NCI-H82 treated with DMSO at 0.1 percent for 48 hours (cell line): ENCODE measurements around the gene MALL.
"Not testable (repeated sequence)": the region's sequence is repeated elsewhere in the genome, so short reads cannot be mapped to it uniquely, and the experiment has no call there.

Experiments
- DNase-seq: peaks from one replicate; lab custom pipeline; 2025; ENCODE audit not compliant: unreplicated experiment; lab: John Stamatoyannopoulos, UW

Gene MALL

DNA sequence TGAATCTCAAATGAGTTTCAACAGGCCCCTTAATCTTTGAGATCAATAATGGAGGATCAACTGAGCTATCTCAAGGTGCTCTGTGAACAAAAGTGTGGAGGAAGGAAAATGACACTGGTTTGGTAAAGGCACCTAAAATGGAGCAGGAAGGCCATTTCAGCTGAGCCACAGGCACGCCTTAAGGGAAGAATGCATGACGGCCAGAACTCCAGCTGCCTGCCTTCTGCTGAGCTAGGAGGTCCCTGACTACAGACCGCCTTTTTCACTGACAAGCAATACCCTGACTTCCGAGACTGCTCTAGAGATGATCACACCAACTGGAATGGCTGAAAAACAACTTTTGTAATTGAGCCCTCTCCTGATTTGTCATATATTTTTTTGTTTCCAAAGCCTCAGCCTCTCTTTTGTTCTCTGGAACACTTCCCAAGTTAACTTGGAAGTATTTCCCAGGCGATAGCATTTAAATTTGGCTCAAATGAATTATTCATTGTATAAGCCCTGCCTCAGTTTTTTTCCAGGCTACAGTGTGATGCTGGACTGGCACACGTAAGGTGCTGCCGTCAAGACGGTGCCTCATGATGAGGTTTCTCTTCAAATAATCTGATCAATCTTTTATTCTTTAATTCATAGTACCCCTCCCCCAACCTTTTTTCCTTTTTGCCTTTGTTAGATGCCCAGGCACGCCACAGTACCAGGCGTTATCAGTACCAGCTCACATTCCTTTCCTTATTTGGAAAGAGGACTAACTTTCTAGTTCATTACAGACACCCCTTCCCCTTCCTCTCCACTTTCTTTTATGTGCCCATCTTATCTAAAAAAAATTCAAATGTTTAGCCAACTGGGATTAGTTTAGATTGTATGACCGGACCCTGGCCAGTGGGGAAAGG, 60.9 kb downstream of the MALL start:
- not testable (repeated sequence) for DNase-seq

DNA sequence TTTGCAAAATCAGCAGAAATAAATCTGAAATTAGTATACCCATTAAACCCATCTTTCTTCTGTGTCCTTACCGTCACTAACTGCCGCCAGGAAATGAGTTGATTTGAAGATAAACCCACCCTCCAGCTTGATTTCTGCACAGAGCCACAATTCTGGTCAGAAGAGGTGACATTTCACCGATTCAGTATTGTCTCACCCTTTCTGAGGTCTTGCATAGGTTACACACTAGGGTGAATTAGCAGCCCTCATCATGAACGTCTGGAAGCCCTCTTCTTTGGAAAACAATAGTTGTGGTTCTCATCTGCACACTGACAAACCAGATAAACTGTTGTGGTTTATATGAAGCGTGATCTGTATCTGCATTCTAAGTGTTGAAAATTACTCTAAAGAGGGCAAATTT, 61.9 kb downstream of the MALL start:
- DNase-seq: not testable (repeated sequence)

DNA sequence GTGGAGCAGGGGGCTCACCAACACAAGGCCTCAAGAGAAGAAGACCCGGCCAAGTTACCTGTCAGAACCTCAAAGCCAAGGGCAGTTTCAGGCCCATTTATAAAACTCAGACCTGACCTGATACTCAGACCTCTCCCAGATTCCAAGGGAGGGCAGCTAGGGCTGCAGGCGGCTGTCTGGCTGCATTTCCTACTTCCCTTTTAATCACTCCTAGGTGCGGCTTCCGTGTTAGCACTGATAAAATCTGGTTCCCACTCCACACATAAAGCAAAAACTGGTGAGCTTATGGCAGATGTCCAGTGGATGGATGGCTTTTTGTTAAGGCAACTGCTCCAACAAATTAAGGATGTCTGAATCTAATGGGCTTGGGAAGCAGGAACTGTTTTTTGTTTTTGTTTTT, 63.5 kb downstream of the MALL start:
- DNase-seq: not testable (repeated sequence)

DNA sequence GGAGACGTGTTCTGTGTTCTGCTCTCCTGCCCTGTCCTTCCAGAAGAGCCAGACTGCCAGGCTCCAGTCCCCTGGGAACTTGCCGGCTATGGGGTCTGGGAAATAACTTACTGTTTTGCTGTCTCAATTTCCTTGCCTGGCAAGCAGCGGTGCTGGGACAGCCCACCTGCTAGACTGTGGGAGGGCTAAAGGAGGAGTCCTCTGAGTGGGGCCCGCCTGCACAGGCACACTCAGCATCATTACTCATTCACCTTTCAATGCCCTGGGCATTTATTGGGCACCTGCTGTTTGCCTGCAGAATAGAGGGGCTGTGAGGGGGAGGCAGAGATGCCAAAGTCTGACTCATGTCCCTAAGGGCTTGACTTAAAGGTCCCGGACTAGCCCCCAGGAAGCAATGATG, 65.4 kb downstream of the MALL start:
- not testable (repeated sequence) for DNase-seq

DNA sequence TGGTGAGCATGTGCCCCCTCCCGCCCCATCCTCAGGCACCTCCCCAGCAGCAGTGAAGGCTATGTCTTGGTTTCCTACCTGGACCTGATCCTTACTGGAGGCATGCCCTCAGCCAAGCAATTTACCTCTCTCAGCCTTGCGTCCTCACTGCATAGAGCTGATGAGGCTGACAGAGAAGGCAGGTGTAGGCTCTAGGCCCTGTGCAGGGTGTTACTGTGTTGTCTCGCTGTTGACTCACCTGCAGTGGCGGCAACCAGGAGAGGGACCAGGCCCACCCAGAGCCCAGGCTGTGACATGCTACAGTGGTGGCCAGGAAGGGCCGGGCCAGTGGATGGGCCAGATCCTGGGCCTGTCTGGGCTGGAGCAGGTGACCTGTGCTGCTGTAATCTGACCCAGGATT, 65.9 kb downstream of the MALL start:
- not testable (repeated sequence) for DNase-seq

DNA sequence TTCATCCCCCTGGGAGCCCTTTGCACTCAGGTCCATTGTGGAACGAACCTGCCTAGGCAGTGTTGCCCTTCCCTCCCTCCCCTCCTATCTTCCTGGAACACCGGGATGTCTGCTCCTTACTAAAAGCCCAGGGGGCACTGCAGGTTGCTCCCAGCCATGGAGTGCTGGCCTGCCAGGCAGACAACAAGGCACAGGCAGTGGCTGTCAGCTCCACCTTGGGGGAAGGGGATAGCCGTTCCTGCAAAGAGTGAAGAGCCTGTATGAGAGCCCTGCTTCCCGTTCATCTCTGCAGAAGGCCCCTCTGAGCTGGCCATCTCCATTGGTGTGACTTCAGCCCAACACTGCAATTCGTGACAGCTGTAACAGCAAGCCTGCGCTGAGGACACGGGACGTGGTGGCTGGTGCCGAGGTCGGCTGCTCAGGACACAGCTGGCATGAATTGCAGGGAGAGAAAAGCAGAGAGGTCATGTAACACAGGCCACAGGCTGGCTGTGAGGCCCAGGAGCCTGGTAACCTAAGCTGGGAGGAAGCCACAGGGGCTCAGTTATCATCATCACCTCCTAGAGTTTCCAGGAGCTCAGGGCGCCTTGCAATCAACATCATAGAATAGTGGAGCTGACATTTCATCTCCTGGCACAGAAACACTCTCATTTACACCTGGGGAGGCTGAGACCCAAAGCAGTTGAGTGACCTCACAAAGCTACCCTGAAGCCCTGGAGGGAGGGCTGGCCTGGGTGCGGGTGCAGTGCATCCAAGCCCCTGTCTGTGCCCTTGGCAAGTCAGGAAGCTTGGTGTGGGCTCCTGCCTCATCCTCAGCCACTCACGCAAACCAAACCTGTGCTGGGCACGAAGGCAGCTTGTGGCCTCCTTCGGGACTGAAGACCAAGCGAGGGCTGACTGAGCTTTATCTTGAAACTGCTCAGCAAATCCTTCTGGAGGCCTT, 67.1 kb downstream of the MALL start:
- not testable (repeated sequence) for DNase-seq

DNA sequence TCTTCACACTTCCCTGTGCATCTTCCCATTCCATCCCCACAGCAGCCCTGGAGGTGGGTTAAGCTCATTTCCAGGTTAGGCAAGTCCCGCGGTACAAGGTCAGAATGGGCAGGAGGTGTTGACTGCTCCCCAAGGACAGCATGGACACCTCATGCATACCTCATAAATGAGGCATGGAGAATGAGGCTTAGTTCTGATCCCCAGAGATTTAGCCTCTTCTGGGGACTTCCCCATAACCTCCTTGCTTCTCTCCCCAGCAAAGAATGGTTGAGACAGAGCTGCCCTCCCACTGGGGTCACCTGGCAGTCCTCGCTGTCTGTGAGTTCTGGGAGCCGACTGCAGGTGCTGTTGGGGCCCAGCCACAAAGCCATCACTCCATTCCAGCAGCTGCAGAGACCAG, 68.4 kb downstream of the MALL start:
- not testable (repeated sequence) for DNase-seq

DNA sequence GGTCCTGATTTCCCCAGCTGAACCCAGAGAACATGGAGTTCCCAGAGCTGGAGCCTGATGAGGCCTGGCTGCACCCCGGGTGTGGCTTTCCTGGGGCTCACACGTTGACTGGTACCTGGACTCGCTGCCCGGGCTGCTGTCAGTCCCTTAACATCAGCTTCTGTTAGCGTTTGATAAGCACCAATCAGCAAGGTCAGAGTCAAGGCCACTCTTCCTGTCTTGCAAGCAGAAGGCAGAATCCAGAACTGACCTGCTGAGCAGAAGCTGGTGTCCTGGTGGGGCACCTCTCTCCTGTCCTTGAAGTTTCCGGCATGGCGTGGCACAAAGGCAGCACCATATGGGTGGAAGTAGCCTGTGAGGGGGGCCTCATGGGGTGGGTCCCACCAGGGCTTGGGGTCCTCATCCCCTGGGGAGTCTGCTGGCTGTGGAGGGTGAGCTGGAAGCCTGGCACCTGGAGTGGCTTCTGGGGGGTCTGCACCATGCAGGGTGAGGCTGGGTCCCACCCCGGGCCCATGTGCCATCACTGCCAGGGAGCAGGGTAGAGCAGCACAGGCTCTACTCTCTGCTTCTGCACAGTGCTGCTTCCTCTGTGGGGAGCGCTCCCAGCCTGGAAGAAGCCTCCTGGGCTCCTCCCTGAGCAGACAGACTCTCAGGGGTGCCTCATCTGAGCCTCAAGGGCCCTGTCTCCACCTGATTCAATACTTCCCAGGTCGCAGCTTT, 73.5 kb downstream of the MALL start:
- not testable (repeated sequence) for DNase-seq

DNA sequence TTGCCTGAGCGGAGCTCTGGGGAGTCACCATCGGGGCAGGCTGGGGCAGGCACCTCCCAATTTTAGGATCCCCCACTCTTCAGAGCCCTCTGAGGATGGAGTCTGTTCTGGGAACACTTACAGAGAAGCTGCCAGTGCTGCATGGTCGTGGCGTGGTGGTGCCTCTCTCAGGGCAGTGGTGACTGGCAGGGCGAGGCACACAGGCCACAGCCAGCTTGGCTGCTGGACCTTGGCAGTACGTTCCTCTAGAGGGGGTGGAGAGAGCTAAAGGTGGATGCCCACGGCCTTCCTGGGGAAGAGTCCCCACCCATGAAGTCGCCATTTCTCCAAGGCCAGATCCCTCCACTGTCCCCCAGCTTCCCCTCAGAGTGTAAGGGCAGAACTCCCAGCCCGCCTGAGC, 78.3 kb downstream of the MALL start:
- not testable (repeated sequence) for DNase-seq

DNA sequence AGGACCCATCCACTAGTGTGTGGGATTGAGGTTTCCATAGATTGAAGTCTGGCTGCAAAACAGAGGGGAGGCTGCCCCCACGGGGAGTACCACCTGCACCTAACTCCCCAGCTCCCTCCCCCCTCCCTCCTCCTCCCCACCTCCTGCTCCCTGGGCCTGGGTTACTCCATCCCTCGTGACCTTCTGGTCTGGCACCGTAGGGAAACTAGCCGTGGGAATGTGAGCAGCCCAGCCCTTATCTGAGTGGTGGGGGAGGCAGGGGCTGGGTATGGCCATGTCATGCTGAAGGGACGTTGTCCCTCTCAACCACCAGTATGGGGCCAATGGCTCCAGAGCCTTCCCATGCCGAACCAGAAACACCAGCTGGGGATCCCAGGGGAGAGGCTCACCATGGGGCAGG, 80.2 kb downstream of the MALL start:
- DNase-seq: not testable (repeated sequence)

DNA sequence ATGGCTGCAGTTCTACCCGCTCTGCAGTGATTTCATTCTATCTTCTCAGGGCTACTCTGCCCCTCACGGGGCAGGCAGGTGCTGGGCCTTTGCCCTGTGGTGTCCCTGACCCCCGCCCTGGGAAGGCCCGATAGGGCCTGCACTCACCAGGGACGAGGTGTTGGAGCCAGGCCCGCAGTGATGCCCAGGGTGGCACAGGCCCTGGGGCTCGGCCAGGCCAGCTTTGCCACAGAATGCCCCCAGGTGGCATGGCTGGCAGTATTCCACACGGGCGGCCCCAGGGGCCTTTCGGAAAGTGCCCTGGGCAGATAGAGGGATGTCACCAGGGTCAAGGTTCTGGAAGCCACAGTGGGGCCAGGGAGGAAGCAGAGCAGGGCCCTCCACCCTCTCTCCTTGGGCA, 80.7 kb downstream of the MALL start:
- DNase-seq: not testable (repeated sequence)
